NCI-H2196 (cell line): ENCODE measurements around the gene LARGE2.

ENCODE experiments used
- DNase-seq: peaks from one replicate; lab custom pipeline; 2025; ENCODE audit not compliant: unreplicated experiment; lab: John Stamatoyannopoulos, UW

Gene LARGE2

DNA sequence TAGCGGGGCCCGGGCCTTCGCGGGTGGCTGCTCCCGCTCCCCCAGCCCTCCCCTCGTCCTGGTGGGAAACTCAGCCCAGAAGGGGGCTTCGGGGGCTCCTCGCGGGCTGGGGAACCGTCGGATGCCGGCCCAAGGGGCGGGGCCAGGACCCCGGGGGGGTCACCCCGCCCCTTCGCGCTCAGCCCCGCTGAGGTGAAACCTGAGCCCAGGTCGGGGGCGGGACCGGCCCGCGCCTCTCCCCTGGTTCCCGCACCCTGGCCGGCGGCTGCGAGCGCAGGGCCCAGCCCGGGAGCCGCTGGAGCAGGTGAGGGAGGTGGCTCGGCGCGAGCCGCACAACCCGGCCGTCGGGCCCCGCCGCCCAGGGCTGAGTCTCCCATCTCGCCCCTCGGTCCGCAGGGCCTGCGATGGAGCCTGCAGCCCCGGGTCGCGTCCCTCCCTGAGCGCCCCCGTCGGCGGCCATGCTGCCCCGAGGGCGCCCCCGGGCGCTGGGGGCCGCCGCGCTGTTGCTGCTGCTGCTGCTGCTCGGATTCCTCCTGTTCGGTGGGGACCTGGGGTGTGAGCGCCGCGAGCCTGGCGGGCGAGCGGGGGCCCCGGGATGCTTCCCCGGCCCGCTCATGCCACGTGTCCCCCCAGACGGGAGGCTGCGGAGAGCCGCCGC is at the start of gene LARGE2:
Gene LARGE2, plus strand, starts transcription at position 232 of the 658 bp plus-strand sequence. Its CDS starts 227 bp downstream, at position 459.
- peak; percentile 78 for DNase-seq

DNA sequence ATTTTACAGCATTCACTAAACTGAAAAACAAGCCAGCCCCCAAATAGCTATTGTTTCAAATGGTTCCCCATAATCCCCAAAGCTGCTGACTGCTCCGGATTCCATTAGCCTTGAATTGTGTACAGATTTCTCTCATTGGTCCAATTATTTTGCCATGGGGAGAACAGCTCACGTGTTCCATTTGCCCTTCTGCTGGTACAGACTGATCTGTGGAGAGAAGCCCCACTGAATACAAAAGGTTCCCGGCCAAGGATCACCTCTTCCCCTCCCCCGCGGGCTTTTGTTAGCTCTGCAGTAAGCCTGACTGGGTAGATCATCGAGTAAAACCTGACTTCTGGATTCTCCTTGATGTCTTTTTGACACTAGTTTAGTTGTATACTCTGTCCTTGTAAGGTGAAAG is 46.1 kb upstream of the LARGE2 start:
- DNase-seq: no peak

DNA sequence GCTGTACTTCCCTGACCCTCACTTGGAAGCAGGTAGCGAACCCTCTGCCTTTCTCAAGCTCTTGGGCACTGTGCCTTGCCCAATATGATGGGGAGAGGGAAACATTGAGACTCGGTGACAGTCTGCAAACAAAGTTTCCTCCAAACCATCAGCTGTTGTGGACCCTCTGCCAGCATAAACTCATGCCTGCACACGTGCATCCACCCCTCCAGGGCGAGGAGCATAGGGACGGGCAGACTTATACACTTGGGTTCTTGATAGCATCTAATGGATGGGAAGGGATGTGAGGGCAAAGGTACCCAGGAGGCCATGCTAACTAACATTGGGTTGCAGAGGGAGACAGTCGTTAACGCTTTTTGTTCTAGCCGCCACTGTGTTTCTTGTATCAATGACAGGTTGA is 45.2 kb upstream of the LARGE2 start:
- DNase-seq: no peak

DNA sequence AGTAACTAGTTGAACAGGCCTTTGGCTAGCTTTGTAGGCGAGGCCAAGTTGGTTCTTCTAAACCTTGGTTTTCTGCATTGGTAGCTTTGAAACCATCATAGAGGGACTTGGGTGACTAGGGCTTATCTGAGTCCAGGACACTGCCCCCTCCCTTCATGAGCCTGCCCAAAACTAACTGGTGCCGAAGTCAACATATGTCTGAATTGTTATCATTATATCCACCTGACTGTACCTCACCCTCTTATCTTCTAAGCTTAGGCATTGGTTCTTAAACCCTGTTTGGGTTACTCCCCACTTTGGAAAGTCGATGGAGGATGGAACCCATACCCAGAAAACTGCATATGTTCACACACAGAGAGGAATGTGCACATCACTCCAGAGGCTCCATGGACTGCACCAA is 44.6 kb upstream of the LARGE2 start:
- DNase-seq: no peak

DNA sequence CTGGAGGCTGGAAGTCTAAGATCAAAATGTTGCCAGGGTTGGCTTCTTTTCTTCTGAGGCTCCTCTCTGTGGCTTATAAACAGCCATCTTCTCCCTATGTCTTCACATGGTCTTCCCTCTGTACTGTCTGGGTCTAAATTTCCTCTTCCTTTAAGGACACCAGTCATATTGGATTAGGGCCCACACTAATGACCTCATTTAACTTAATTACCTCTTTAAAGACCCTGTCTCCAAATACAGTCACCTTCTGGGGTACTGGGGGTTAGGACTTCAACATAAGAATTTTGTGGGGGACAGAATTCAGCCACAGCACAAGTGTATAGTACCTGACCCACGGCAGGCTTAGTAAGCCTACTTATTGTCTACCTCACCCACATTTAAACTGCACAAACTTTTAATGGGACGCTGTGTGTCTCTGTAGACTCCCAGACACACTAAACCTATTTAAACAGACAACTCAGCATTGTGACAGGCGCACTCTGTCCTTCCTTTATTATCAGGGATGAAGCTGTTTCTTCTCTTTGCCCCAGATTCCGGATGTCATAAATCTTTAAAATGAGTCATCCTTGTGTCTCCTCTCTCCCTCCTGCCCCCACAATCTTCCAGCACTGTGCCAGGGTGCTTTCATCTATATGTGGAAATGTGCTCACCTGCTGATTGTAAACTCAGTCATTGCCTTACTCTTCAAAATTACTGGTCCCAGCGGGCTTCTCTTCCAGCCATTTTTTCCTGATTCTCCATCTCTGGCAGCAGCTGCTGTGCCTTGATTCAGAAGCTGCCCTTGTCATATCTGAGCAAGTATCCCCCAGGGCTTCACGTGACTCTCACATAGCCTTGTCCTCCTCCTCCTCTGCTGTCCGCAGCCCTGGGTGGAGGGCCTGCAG is 42.4 kb upstream of the LARGE2 start:
- no peak for DNase-seq

DNA sequence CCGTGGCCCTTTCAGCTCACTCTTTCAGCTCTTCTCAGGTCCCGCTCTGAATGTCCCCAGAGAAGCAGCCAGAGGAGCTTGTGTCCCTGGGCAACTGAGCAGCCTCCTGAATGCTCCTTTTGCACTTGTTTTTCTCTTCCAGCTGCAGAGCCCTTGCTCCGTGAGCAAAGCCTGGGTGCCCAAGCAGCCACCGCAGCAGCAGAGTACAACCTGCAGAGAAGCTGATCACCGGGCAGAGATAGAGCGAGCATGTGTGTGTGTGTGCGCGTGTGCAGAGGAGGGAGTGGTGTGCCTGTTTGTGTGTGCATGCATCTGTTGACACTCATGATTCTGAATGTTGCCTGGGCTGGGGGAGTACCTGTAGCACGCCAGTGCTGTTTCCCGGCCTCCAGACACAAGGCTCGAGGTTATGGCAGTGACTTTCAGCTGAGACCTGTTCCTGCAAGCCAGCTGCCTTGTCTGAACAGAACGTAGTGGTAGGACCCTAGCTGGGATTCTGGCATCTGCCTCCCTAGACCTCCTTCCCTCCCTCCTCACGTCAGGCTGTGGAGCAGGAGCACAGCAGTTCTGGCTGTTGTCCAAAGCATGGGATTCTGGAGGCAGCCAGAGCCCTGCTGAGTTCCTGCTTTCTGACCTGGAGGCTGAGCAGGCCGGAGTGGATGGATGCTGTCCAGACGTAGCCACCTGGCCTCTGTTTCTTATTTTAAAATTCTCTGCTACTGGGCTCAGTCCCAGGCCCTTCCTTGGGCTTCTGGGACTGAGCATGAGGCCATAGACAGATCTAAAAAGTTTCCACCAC is 41.5 kb upstream of the LARGE2 start:
- no peak for DNase-seq

DNA sequence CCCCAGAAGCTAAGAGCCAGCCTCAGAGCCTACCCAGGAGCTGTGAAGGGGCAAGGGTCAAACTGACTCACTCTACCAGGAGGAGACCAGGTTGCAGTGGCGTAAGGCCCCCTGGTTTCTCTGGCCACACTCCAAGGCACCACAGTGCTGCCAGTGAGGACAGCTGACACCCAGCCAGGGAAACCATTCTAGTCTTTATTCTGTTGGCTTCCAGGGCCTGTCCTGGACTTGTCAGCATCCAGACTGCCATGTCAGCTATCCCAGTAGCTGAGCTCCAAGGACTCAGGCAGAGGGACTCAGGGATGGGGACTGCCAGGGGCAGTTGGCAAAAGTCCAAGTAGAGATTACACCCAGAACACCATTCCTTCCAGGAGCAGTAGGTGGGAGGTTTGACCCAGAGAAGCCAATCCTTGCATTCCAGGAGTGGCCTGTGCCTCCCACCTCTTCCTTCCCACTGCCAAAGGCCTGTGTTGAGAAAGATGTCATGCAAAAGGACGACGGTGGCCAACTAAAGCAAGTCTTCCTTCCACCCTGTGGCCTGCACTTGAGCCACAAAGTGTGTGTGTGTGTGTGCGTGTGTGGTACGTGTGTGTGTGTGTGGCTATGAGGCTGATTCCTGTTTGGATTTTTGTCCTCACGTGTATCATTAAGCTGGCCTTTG is 40.6 kb upstream of the LARGE2 start:
- peak; percentile 17 for DNase-seq

DNA sequence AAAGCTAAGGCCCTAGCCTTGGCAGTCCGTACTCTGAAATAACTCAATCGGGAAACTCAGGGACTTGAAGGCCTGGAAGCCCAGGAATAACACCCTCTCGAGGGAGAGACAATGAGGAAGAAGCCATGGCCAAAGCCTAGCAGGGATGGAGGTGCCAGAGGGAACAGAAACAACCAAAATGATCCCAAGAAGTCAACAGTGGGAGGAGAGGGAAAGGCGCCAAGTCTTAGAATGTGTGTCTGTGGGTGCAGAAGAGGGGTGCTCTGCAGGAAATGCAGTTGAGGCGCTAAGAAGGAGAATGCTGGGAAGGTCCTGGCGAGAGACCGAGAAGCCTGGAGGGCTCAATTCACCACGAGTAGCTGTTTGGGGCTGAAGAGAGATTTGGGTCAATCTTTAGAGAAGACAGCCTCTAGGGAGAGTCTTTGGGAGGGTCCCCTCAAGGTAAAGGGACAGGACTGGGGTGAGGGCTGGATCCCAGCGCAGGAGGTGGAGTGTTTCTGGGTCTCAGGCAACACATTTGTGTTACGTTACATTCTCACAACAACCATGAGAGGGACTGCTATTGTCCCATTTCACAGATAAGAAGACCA is 37.8 kb upstream of the LARGE2 start:
- DNase-seq: no peak

DNA sequence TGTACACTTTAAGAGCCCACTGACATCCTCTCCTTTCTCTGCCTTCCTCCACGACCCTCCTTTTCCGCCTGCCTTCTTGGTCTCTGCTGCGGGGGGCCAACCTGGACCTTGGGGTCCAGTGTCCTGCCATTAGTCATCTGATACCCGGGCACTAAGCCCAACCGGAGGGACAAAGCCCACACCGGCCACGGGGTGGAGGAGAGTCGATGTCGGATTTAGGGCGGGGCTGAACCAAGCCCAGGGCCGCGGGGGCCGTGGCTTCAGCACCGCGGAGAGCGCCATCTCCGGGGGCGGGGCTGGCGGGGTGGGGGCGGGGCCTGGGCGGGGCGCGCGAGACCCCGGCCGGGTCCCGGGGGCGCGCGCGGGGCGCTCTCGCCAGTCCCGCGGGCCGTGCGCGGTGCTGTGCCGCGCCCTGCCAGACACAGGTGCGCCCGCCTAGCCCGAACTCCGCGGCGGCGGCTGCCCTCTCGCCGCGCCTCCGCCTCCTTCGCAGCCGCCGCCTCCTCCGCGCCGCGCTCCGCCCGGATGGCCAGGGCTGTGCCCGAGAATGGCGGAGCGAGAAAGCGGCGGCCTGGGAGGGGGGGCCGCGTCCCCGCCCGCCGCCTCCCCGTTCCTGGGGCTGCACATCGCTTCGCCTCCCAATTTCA is 37.1 kb upstream of the LARGE2 start, which contains the start of gene MAPK8IP1:
Gene MAPK8IP1, plus strand, starts transcription at position 378 of the 647 bp plus-strand sequence. Its CDS starts 170 bp downstream, at position 548.
- peak; percentile 70 for DNase-seq

DNA sequence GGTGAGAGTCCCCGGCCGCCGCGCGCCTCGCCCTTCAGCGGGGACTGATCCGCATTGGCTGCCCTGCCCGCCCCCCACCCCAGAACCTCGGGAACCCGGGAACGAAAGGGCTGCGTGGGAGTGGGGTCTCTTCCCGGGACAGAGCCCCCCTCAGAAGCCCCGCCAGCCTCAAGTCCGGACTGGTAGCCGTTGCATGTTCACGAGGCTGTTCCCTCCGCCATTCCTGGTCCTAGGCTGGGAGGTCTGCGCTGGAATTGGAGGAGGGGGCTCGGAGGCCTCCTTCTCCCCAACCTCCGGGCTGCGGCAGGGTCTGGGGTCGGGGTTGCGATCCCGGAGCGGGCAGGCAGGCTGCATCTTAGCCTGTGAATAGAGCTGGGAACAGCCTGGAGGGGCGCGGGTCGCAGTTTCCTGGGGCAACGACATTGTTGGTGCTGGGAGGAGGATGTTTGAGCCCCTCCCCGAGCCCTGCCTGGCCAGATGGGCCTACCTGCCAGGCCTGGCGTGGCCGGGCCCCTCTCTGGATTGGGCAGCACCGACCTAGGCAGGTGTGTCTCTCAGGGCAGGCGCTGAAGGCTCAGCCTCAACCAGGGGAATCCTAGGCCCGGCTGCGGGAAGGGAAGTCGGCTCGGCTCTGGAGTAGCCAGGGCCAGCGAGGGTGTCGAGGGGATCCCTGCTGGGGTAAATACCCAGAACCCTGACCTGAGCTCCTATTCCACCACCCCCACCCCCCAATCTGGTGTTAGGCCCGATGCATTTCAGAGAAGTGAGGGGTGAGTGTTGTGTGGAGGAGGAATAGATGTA is 36.3 kb upstream of the LARGE2 start:
- no peak for DNase-seq

DNA sequence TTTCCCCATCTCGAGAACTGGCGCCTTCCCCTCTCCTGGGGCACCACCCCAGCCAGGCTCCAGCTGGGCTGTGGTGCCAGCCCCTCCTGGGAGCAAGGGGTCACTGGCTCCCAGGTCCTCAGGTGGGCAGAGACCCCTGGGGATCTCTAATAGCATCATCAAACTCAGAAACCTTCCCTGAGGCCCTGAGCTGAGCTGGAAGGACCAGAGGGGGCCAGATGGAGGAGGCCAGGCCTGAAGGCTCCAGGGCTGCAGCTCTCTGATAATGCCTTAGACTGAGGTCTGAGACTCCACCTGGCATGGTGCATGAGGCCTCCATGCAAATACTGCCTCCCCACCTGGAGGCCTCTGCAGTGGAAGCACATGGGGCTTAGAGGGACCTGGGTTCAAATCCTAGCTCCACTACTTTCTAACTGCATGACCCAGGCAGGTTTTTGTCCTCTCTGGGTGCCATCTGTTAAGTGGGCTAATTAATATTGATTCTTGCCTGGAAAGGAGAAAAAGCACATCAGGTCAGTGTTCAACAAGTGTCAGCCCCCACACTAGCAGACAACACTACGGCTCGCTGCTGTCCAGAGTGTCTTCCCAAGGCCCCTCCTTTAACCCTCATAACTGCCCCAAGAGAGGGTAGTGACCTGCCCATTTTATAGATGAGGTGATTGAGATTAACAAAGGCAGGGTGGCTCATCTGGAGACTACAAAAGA is 35.5 kb upstream of the LARGE2 start:
- no peak for DNase-seq

DNA sequence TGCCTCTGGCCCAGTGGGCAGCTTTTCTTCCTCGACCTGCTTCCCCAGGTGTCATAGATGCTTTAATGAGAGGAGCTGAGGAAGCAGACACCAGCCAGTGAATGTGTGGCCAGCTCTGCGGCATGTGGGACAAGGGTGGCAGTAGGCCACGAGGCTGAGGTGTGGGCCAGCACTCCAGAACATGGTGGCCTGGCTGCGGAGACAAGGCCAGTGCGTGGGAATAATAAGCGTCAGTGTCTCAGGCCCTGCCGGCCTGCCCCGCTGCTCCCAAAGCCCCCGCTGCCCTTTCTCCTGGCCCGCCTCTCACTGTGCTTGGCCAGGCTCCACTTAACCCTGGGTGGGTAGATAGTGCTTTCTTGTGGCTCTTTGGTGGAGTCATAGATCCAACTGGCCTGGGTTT is 34.9 kb upstream of the LARGE2 start:
- no peak for DNase-seq

DNA sequence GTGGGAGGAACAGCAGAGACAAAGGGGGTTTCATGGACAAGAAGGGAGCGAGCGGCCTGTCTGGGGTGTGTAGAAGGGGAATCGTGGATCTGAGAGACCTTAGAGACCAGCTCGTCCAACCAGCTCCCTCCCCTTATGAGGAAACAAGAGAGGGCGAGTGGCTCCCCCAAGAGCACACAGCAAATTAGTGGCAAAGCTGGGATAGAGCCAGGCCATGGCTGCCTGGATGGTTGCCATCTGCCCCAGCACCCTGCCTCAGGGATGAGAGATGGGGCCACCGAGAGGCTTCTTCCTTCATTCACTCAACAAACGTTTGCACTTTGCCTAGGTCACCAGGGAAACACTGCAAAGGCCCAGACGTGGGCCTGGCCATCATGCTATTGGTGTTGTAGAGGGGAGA is 32.9 kb upstream of the LARGE2 start:
- no peak for DNase-seq

DNA sequence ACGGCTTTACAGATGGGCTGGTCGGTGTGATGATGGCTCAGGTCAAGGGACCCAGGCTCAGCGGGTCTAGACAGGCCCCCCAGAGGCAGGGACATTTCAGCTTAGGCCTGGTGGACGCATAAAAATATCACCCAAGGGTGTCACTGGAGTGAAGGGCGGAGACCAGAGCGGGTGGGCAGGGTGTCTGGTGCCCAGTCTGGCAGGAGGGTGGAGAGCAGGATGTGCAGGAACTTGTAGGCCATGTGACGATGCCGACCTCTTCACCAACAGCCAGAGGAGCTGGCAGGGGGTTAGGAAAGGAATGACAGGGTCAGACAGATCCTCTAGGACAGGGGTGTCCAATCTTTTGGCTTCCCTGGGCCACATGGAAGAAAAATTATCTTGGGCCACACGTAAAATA is 32.5 kb upstream of the LARGE2 start:
- no peak for DNase-seq

DNA sequence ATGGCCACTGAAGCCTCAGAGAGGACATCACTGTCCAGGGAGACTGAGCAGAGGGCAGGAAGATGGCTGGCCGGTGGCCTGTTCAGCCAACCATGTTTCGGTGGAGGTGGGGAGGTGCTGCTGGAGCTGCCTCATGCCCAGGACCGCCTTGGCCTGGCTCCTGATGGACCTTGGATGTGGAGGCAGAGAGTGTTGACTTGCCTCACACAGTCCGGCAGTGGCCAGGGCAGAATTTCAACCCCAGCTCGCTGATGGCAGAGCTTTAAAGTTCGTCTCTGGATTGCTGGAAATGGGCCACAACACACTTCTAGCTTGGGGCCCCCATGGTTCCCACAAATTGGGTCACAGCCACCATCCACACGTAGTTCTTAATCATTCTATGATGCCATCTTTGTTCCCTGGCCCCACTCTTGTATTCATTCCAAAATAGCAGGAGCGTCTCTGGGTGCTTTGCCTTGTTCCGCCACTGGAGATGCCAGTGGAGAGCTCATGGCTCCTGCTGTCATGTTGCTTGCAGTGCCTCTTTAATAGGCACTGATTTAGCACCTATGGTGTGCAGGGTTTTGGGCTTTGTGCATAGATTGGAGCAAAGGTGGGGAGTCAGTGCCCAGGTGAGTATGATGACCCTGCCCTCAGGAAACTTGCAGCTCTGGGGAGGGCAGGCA is 31.4 kb upstream of the LARGE2 start:
- no peak for DNase-seq

DNA sequence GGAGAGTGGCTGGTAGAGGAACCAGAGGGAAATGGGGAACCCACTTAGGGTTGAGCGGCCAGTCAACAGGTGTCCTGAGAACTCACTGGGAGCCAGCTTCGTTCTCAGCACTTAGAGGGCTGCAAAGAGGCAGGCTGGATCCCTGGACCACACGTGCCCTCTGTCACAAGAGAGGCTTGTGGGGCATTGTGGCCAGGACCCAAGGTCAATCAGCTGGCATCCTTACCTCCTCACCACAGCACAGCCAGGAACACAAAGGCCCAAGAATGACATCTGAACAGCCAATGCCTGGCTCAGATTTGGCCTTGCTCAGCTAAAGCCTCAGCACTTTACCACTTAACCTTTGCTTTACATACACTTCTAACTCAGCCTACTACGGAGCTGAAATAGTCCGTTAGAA is 29.6 kb upstream of the LARGE2 start:
- peak; percentile 31 for DNase-seq

DNA sequence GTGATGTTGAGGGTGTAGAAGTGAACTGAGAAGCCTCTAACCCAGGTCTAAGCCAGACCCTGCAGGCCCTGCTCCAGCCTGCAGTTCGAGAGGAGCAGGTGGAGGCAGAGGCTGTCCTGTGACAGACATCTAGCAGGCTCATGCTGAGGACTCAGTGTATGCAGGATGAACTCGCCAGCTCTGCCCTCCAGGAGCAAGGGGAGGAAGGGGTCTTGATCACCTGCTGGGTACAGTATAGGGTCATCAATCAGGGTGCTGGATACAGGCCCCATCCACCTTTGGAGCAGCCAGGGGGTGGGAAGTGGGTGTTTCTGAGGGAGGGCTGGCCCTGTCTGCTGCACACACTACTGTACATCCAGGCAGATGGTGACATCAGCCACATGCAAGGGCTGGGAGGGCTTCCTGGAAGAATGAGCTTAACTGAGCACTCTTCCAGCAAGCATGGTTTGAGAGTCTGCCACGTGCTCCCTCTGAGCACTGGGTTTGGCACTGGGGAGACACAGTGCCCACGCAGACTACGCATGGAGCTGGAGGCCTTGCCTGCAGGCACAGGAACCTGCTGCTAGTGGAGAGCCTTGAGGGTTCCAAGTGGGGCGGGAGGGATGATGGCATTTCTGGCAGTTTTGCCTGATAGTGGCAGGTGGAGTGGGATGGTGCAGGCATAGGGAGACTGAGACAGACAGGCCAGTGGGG is 27.8 kb upstream of the LARGE2 start:
- DNase-seq: no peak
